Activated effector memory CD4-positive, alpha-beta T cell treated with Interleukin-2 at 50 U/mL for 16 hours (primary cell): ENCODE results near the gene CDS1.
"Not testable (repeated sequence)": the region's sequence is repeated elsewhere in the genome, so short reads cannot be mapped to it uniquely, and the experiment has no call there.

Experiments
- DNase-seq: peaks from one replicate; pipeline ENCODE4 v3.0.0-alpha.2; 2020

Gene CDS1

GRCh38 chr4:84614891-84615290 is 32.0 kb downstream of the CDS1 start:
- DNase-seq = no peak

- DNase-seq = no peak
Observed at GRCh38 chr4:84615355-84615754, 32.4 kb downstream of the CDS1 start.

GRCh38 chr4:84622959-84623358 is 40.0 kb downstream of the CDS1 start:
- DNase-seq = no peak

GRCh38 chr4:84623661-84624060 is 40.7 kb downstream of the CDS1 start:
- DNase-seq = no peak

GRCh38 chr4:84626673-84627072 is 43.7 kb downstream of the CDS1 start:
- DNase-seq = no peak

- no peak for DNase-seq
Observed at GRCh38 chr4:84631573-84631972, 48.6 kb downstream of the CDS1 start.

GRCh38 chr4:84632092-84632491 is 49.2 kb downstream of the CDS1 start:
- DNase-seq = no peak

- DNase-seq = no peak
Observed at GRCh38 chr4:84634961-84635360, 52.0 kb downstream of the CDS1 start.

GRCh38 chr4:84638092-84638491 is 55.2 kb downstream of the CDS1 start:
- DNase-seq = no peak

GRCh38 chr4:84639145-84639544 is 56.2 kb downstream of the CDS1 start:
- DNase-seq = no peak

- no peak for DNase-seq
Observed at GRCh38 chr4:84644087-84644486, 61.2 kb downstream of the CDS1 start.

- DNase-seq = no peak
Observed at GRCh38 chr4:84647312-84647884, 64.5 kb downstream of the CDS1 start.

GRCh38 chr4:84648178-84648577 is 65.3 kb downstream of the CDS1 start:
- DNase-seq = no peak

- DNase-seq = no peak
Observed at GRCh38 chr4:84648863-84649647, 66.1 kb downstream of the CDS1 start.

GRCh38 chr4:84651499-84651898 is 68.6 kb downstream of the CDS1 start:
- no peak for DNase-seq

GRCh38 chr4:84652478-84652877 is 69.6 kb downstream of the CDS1 start:
- DNase-seq = no peak

- DNase-seq = no peak
Observed at GRCh38 chr4:84660606-84661005, 77.7 kb downstream of the CDS1 start.

GRCh38 chr4:84661191-84661939 is 78.4 kb downstream of the CDS1 start:
- DNase-seq = no peak

GRCh38 chr4:84664767-84665166 is 81.8 kb downstream of the CDS1 start:
- not testable (repeated sequence) for DNase-seq

GRCh38 chr4:84666439-84666838 is 83.5 kb downstream of the CDS1 start:
- DNase-seq = no peak

GRCh38 chr4:84669201-84669600 is 86.3 kb downstream of the CDS1 start:
- DNase-seq = no peak

GRCh38 chr4:84672177-84672576 is 89.2 kb downstream of the CDS1 start:
- no peak for DNase-seq

GRCh38 chr4:84673475-84674240 is 90.7 kb downstream of the CDS1 start:
- no peak for DNase-seq
